OCI-LY1 (cell line): ENCODE measurements around the gene PARD3B.

ENCODE experiments used
- EZH2 ChIP-seq: fragments of 200-600 bp; sonication (generic), shearing (Covaris generic); IDR thresholded peaks from 2 replicates; pipeline ENCODE4 v1.8.0; 2017; ENCODE audit warnings: borderline replicate concordance, mixed run types, mild to moderate bottlenecking, antibody characterized with exemption, low read length, moderate library complexity, mixed read lengths
- TF ChIP-seq, protein P1 (sequence below): fragments of 200-600 bp; sonication (generic), shearing (Covaris generic); IDR thresholded peaks from 2 replicates; pipeline ENCODE4 v1.5.1; 2017; ENCODE audit warnings: mild to moderate bottlenecking, antibody characterized with exemption, low read length, moderate library complexity, mixed read lengths

DNA sequence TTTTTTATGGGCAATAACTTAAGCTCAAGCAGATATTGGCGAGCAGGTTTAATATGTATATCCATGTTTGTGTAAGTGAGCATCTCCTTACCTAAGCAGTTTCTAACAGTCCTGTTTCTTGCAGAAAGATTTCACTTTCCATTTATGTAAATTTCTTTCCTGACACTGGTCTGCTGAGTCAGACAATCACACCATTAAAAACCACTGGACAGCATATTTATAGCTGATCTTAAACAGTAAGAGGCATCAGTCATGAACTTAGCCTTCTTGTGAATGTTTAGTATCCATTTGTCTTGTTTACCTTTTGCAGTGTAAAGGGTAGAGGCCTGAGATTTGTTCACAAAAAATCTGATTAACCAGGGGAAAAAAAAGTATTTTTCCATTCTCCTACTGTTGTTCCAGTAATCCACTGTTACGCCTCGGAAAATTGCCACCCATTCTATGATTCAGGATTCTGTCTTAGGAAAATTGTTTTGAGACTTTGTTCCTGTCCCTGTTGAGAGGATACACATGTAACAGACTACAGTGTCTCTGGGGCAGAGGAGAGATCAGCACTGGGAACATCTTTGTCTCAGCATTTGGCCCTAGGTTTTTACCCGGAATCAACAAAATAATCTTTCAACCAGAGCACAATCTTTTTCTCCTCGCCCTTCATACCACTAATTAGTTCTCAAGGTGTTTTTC is 616.0 kb downstream of the PARD3B start:
- TF ChIP-seq, protein P1, sequence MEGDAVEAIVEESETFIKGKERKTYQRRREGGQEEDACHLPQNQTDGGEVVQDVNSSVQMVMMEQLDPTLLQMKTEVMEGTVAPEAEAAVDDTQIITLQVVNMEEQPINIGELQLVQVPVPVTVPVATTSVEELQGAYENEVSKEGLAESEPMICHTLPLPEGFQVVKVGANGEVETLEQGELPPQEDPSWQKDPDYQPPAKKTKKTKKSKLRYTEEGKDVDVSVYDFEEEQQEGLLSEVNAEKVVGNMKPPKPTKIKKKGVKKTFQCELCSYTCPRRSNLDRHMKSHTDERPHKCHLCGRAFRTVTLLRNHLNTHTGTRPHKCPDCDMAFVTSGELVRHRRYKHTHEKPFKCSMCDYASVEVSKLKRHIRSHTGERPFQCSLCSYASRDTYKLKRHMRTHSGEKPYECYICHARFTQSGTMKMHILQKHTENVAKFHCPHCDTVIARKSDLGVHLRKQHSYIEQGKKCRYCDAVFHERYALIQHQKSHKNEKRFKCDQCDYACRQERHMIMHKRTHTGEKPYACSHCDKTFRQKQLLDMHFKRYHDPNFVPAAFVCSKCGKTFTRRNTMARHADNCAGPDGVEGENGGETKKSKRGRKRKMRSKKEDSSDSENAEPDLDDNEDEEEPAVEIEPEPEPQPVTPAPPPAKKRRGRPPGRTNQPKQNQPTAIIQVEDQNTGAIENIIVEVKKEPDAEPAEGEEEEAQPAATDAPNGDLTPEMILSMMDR = no peak
- no peak for TF ChIP-seq EZH2
